Subcutaneous adipose tissue (tissue), 4 donors: ENCODE measurements around the gene PNMA8B. TPM values are rescaled to one million over a fixed set of nuclear protein-coding genes. Genes with fewer than 3 reads are reported as not detected.

Experiments
- total RNA-seq, 4 donors: library from RNA; depleted of rRNA; stranded (reverse); fragments of >200 nt; gene quantifications; one replicate each; pipeline ENCODE4 v1.1.0, GENCODE V29; 2016
- TF ChIP-seq, protein P1 (sequence below): fragments of 450-650 bp; IDR thresholded peaks from one replicate; pipeline ENCODE4 v1.5.1; 2016; ENCODE audit warnings: low read depth, mild to moderate bottlenecking, control low read depth, antibody characterized with exemption, moderate library complexity

The PNMA8B gene
- total RNA-seq, 4 donors from 2014 or later, result 0.49 to 4.3 (median 2.2) TPM

DNA sequence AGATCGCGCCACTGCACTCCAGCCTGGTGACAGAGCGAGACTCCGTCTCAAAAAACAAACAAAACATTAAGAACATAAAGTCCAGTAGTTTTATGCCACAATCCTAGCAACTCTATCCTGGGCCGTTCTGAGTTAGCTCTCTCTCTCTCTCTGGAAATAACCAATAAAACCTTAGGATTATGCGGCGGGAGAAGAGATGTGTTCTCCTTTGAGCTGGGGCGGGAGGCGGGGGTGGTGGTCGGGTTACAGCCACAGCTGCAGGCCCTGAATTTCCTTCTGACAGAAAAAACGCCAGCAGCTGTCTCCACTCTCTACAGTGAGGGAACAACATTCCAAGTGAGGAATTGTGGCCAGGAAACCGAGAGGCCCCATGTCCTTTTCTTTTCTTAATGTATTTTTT lies 15.3 kb downstream of the PNMA8B start:
- TF ChIP-seq, protein P1, sequence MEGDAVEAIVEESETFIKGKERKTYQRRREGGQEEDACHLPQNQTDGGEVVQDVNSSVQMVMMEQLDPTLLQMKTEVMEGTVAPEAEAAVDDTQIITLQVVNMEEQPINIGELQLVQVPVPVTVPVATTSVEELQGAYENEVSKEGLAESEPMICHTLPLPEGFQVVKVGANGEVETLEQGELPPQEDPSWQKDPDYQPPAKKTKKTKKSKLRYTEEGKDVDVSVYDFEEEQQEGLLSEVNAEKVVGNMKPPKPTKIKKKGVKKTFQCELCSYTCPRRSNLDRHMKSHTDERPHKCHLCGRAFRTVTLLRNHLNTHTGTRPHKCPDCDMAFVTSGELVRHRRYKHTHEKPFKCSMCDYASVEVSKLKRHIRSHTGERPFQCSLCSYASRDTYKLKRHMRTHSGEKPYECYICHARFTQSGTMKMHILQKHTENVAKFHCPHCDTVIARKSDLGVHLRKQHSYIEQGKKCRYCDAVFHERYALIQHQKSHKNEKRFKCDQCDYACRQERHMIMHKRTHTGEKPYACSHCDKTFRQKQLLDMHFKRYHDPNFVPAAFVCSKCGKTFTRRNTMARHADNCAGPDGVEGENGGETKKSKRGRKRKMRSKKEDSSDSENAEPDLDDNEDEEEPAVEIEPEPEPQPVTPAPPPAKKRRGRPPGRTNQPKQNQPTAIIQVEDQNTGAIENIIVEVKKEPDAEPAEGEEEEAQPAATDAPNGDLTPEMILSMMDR, result no peak

DNA sequence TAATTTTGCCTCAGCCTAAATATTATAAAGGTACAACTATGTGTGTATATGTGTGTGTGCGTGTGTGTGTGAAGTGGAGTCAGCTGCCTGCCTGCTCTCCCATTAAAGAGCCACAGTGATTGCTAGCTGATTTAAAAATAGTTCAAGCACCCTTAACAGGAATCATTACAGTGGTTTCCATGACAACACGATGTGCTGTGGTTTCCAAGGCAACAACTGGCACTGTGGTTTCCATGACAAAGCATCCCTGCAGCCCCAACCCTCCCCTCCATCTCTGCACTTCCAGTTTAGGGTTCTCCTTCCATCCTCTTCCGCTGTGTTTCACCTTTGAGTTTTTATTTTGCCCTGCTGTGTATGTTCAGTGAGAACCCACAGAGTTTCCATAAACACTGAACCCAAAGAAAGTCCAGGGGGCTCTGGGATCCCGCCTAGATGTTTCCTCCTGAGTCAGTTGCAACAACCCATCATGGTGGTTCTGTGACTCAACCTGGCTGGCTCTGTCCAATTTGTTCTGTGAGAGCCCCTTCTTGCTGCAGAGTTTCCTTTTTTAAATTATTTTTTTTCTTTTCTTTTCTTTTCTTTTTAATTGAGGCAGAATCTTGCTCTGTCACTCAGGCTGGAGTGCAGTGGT lies 17.2 kb downstream of the PNMA8B start:
- TF ChIP-seq, protein P1, result no peak

DNA sequence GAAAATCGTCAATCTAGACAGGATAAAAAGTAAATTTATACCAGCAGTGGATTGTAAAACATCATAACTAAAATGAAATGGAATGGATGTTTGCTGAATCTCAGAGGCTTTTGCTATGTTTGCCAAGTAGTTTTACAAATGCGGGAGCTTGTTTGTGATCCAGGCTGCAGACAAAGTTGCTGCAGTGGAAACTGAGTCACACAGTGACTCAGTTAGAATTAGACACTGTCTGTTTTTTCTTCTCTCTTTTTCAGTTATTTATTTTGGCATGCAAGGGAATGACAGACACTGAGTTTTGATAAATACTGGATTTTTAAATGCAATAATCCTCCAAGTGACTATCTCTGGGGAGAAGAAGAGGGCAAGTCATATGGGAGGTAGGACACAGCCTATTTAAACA lies 19.7 kb downstream of the PNMA8B start:
- TF ChIP-seq, protein P1, result no peak

DNA sequence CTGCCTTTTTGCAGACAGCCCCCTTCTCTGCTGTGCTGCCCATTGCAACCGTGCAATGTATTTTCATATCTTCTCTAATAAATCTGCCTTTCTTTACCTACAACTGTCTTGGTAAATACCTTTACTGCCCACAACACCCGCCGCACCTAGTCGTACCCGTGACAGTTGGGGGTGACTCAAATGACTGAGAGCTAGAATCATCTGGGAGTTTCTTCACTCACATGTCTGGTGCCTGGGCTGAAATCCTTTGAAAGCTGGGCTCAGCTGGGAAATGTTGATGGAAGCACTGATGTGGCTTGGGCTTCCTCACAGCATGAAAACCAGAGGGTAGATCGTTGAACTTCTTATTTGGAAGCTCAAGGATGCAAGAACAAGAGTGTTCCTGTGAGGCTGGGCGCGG lies 21.5 kb downstream of the PNMA8B start:
- TF ChIP-seq, protein P1, result no peak

DNA sequence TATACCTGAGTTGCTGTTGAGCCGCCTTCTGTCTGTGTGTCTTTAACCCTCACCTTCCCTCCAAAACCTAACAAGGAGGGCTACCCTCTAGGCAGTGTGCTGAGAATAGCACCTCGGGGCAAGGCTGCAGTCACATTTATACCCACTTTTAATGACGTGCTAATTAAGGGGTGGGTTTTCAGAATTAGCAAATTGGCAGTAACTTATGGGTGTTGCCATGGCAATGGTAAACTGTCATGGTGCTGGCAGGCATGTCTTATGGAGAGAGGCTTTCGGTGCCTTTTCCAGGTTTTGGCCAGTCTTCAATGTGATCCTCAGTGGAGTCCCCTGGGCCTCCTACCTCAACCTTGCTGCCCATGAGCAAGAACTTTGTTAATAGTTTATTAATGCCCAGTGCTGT lies 23.1 kb downstream of the PNMA8B start:
- TF ChIP-seq, protein P1, result no peak

- TF ChIP-seq, protein P1, result no peak
These were observed 23.7 kb downstream of the PNMA8B start for GRCh38 chr19:46471811-46472543.

DNA sequence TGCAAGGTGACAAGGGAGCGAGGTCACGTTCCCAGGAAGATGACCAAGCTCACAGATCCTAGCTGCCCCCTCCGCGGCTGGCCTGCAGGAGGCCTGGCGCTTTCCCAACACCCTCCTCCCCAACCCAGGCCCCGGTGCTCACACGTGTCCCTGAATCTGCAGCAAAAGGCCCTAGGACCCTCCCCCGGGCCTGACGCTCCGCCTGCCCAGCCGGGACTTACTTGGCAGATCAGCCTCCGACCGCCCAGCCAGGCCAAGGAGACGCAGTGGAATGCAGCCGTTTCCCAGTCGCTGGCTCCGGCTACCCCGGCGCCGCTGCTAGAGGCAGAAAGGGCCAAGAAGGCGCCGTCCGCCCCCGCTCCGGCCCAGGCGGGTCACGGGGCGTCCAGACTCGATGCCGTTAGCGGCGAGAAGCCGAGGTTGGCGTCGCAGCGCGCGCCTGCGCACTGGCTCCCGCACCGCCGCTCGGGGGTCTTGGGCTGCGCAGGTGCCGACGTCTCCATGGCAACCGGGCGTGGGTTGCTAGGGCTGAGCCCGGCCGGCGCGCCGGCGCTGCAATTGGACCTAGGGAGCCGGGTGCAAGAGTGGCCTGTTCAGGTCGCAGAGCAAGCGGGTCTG lies 24.4 kb downstream of the PNMA8B start, which contains the start of gene PNMA8A:
TSS of gene PNMA8A (minus strand) at position 448 of the 618 bp plus-strand sequence. CDS start 528 bp downstream, outside the sequence.
- TF ChIP-seq, protein P1, result no peak
